ENCODE results near the gene HEG1. TPM values are rescaled to one million over a fixed set of nuclear protein-coding genes. Genes with fewer than 3 reads are reported as not detected.

Gene HEG1
- total RNA-seq, 1 donor from 2014 or later = 36.0 TPM

GRCh38 chr3:124997303-124998246, 58.2 kb downstream of the HEG1 start:
- intact Hi-C loops (cut with micrococcal nuclease) = loop anchor here (5.0 kb wide), 3 partner anchors 55 to 590 kb away; no protein-coding TSS in a partner anchor

GRCh38 chr3:124995460-124995994, 60.3 kb downstream of the HEG1 start:
- intact Hi-C loops (cut with micrococcal nuclease) = loop anchor here (1.0 to 5.0 kb wide), 5 partner anchors 57 to 592 kb away; no protein-coding TSS in a partner anchor

- intact Hi-C loops (cut with micrococcal nuclease) = no loop called here
These were observed 62.3 kb downstream of the HEG1 start for GRCh38 chr3:124993466-124993865.

- intact Hi-C loops (cut with micrococcal nuclease) = no loop called here
These were observed 63.8 kb downstream of the HEG1 start for GRCh38 chr3:124992041-124992440.

- intact Hi-C loops (cut with micrococcal nuclease) = no loop called here
These were observed 69.3 kb downstream of the HEG1 start for GRCh38 chr3:124986192-124987143.

GRCh38 chr3:124985349-124985748, 70.4 kb downstream of the HEG1 start:
- intact Hi-C loops (cut with micrococcal nuclease) = no loop called here

- intact Hi-C loops (cut with micrococcal nuclease) = no loop called here
These were observed 71.0 kb downstream of the HEG1 start for GRCh38 chr3:124984754-124985153.

GRCh38 chr3:124982855-124983254, 72.9 kb downstream of the HEG1 start:
- intact Hi-C loops (cut with micrococcal nuclease) = no loop called here

GRCh38 chr3:124981472-124981871, 74.3 kb downstream of the HEG1 start:
- intact Hi-C loops (cut with micrococcal nuclease) = no loop called here

- intact Hi-C loops (cut with micrococcal nuclease) = no loop called here
These were observed 77.2 kb downstream of the HEG1 start for GRCh38 chr3:124978627-124979026.

- intact Hi-C loops (cut with micrococcal nuclease) = no loop called here
These were observed 79.4 kb downstream of the HEG1 start for GRCh38 chr3:124976383-124976782.

- intact Hi-C loops (cut with micrococcal nuclease) = no loop called here
These were observed 81.1 kb downstream of the HEG1 start for GRCh38 chr3:124974691-124975090.

GRCh38 chr3:124973290-124973689, 82.5 kb downstream of the HEG1 start:
- intact Hi-C loops (cut with micrococcal nuclease) = no loop called here

- intact Hi-C loops (cut with micrococcal nuclease) = no loop called here
These were observed 83.3 kb downstream of the HEG1 start for GRCh38 chr3:124972457-124972856.

GRCh38 chr3:124969963-124970722, 85.7 kb downstream of the HEG1 start:
- intact Hi-C loops (cut with micrococcal nuclease) = no loop called here

GRCh38 chr3:124969190-124969589, 86.6 kb downstream of the HEG1 start:
- intact Hi-C loops (cut with micrococcal nuclease) = no loop called here

- intact Hi-C loops (cut with micrococcal nuclease) = no loop called here
These were observed 87.8 kb downstream of the HEG1 start for GRCh38 chr3:124967964-124968363.

- intact Hi-C loops (cut with micrococcal nuclease) = no loop called here
These were observed 89.0 kb downstream of the HEG1 start for GRCh38 chr3:124966521-124967445.

GRCh38 chr3:124965413-124965812, 90.4 kb downstream of the HEG1 start:
- intact Hi-C loops (cut with micrococcal nuclease) = no loop called here

- intact Hi-C loops (cut with micrococcal nuclease) = no loop called here
These were observed 91.4 kb downstream of the HEG1 start for GRCh38 chr3:124964387-124964786.

Data from T-helper 2 cell treated with Interferon-gamma antibody and Interleukin-4, amounts not matched to agents 100 ng/mL and 5 ng/mL, for 36 hours (primary cell).